DMS79 treated with DMSO at 0.1 percent for 48 hours (cell line): ENCODE measurements around the gene PTPRD.

ENCODE experiments used
- DNase-seq: peaks from one replicate; lab custom pipeline; 2025; lab: John Stamatoyannopoulos, UW

The PTPRD gene

GRCh38 chr9:8508671-8509290 is 2104.0 kb downstream of the PTPRD start:
- DNase-seq: no peak

GRCh38 chr9:8494571-8494970 is 2118.2 kb downstream of the PTPRD start:
- no peak for DNase-seq

GRCh38 chr9:8492679-8493078 is 2120.1 kb downstream of the PTPRD start:
- DNase-seq: no peak

- DNase-seq: no peak
These were observed 2120.8 kb downstream of the PTPRD start for GRCh38 chr9:8492024-8492423.

GRCh38 chr9:8491563-8491962 is 2121.2 kb downstream of the PTPRD start:
- no peak for DNase-seq

- no peak for DNase-seq
These were observed 2123.0 kb downstream of the PTPRD start for GRCh38 chr9:8489835-8490234.

- DNase-seq: no peak
These were observed 2126.7 kb downstream of the PTPRD start for GRCh38 chr9:8486095-8486494.

GRCh38 chr9:8484597-8485191 is 2128.1 kb downstream of the PTPRD start:
- no peak for DNase-seq

- DNase-seq: no peak
These were observed 2135.4 kb downstream of the PTPRD start for GRCh38 chr9:8477450-8477849.

- no peak for DNase-seq
These were observed 2137.9 kb downstream of the PTPRD start for GRCh38 chr9:8474937-8475336.

GRCh38 chr9:8473244-8474020 is 2139.4 kb downstream of the PTPRD start:
- DNase-seq: no peak

GRCh38 chr9:8468045-8468637 is 2144.7 kb downstream of the PTPRD start:
- no peak for DNase-seq

- DNase-seq: no peak
These were observed 2155.0 kb downstream of the PTPRD start for GRCh38 chr9:8457816-8458215.

- no peak for DNase-seq
These were observed 2155.7 kb downstream of the PTPRD start for GRCh38 chr9:8457055-8457454.

- DNase-seq: no peak
These were observed 2156.5 kb downstream of the PTPRD start for GRCh38 chr9:8456344-8456743.

- no peak for DNase-seq
These were observed 2161.8 kb downstream of the PTPRD start for GRCh38 chr9:8450810-8451545.

- no peak for DNase-seq
These were observed 2164.6 kb downstream of the PTPRD start for GRCh38 chr9:8448226-8448625.

GRCh38 chr9:8447601-8448000 is 2165.2 kb downstream of the PTPRD start:
- no peak for DNase-seq

GRCh38 chr9:8437876-8438275 is 2174.9 kb downstream of the PTPRD start:
- peak; percentile 22 for DNase-seq

GRCh38 chr9:8437259-8437658 is 2175.5 kb downstream of the PTPRD start:
- no peak for DNase-seq

GRCh38 chr9:8436786-8437185 is 2176.0 kb downstream of the PTPRD start:
- no peak for DNase-seq

- no peak for DNase-seq
These were observed 2178.2 kb downstream of the PTPRD start for GRCh38 chr9:8434621-8435020.
